Nephron (organoid): ENCODE data around the gene RPEL1.
"Not testable (repeated sequence)": the region's sequence is repeated elsewhere in the genome, so short reads cannot be mapped to it uniquely, and the experiment has no call there.

ENCODE experiments used
- H3K27ac Mint-ChIP-seq, 3 experiments: 2 replicates each; pipeline ENCODE4 v1.8.0; 2020; ENCODE audit warnings: mixed read lengths in 3 of 3, mild to moderate bottlenecking in 2 of 3, moderate library complexity in 1 of 3
- H3K27me3 Mint-ChIP-seq: 2 replicates; pipeline ENCODE4 v1.8.0; 2021; ENCODE audit warnings: low read depth, mild to moderate bottlenecking, moderate library complexity, mixed read lengths
- H3K36me3 Mint-ChIP-seq: 2 replicates; pipeline ENCODE4 v1.8.0; 2020; ENCODE audit warnings: low read depth, mixed read lengths
- H3K4me1 Mint-ChIP-seq: 2 replicates; pipeline ENCODE4 v1.8.0; 2020; ENCODE audit warnings: mixed read lengths
- H3K4me3 Mint-ChIP-seq, 3 experiments: 2 replicates each; pipeline ENCODE4 v1.8.0; 2020; ENCODE audit warnings: mild to moderate bottlenecking in 3 of 3, mixed read lengths in 3 of 3, moderate library complexity in 2 of 3
- H3K9me3 Mint-ChIP-seq: 2 replicates; pipeline ENCODE4 v1.8.0; 2020; ENCODE audit warnings: mixed read lengths
- CTCF ChIP-seq, 3 experiments: fragments of 200-600 bp; sonication (generic); IDR thresholded peaks; one replicate each; pipeline ENCODE4 v1.5.0; 2021; ENCODE audit warnings: antibody characterized with exemption in 3 of 3; ENCODE audit not compliant: unreplicated experiment in 3 of 3

The RPEL1 gene

DNA sequence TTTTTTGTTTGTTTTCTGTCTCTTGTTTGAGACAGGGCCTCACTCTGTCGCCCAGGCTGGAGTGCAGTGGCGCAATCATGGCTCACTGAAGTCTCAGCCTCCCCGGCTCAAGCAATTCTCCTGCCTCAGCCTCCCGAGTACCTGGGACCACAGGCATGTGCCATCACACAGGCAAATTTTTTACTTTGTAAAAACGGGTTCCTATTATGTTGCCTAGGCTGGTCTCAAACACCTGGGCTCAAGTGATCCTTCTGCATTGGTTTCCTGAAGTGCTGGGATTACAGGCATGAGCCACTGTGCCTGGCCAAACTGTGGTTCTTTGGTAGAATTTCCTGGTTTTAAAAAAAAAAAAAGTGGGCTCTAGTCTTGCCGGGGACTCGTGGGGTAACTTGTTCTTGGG, at the start of gene RPEL1:
Gene RPEL1 (plus strand): TSS at position 301 of the 400 bp plus-strand sequence. CDS start 110 bp downstream, outside the sequence.
- H3K4me3 Mint-ChIP-seq, H3K4me1 Mint-ChIP-seq, H3K27ac Mint-ChIP-seq, H3K36me3 Mint-ChIP-seq, H3K9me3 Mint-ChIP-seq: not testable (repeated sequence)
- peaks cover 16% of the 10 kb centered on the region for H3K27me3 Mint-ChIP-seq

- no peak for TF ChIP-seq CTCF (IDR thresholded peaks at IDR 0.05; ENCODE audit: unreplicated experiment in 3 of 3)
- H3K4me3 Mint-ChIP-seq: no peak overlapping the region
- H3K9me3 Mint-ChIP-seq: no peaks in the 10 kb centered on the region
- H3K27ac Mint-ChIP-seq: no peak overlapping the region
- no peaks in the 10 kb centered on the region for H3K36me3 Mint-ChIP-seq
- peaks cover 16% of the 10 kb centered on the region for H3K4me1 Mint-ChIP-seq
- peaks cover 4% of the 10 kb centered on the region for H3K27me3 Mint-ChIP-seq
Measured at GRCh38 chr10:103196516-103196915, 49.2 kb upstream of the RPEL1 start.

DNA sequence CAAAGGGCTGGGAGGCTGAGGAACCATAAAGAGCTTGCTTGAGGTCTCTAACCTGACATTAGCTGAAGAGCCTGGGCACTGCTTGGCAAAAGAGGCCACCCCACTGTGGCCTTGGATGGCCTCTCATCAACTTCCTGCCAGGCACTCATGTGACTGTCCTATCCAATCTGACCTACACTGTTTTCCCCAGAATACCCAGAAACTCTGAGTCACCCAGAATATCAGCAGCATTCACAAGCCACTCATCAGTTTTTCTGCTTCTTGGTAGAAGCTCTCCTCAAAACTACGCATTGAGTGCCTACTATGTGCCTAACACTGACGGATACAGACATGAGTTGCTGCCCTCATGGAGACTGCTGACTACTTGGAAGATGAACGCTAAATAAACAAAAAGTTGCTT, 48.5 kb upstream of the RPEL1 start:
- Mint-ChIP-seq H3K4me3 (no peak overlapping the region), H3K4me1 (peaks cover 10% of the 10 kb centered on the region), H3K27me3 (peaks cover 4% of the 10 kb centered on the region), H3K9me3 (no peaks in the 10 kb centered on the region), H3K36me3 (no peaks in the 10 kb centered on the region), H3K27ac (no peak overlapping the region)
- no peak for TF ChIP-seq CTCF (IDR thresholded peaks at IDR 0.05; ENCODE audit: unreplicated experiment in 3 of 3)

- Mint-ChIP-seq H3K4me1 (peaks cover 9% of the 10 kb centered on the region), H3K27me3 (peaks cover 4% of the 10 kb centered on the region), H3K4me3 (no peak overlapping the region), H3K27ac (peak overlapping the region in 1 of 3 experiments; percentile 53), H3K9me3 (no peaks in the 10 kb centered on the region), H3K36me3 (no peaks in the 10 kb centered on the region)
- TF ChIP-seq CTCF (IDR thresholded peaks at IDR 0.05; ENCODE audit: unreplicated experiment in 3 of 3): no peak
Measured at GRCh38 chr10:103197903-103198302, 47.8 kb upstream of the RPEL1 start.

GRCh38 chr10:103198648-103199047, 47.0 kb upstream of the RPEL1 start:
- H3K27ac Mint-ChIP-seq: no peak overlapping the region
- TF ChIP-seq CTCF (IDR thresholded peaks at IDR 0.05; ENCODE audit: unreplicated experiment in 3 of 3): no peak
- no peaks in the 10 kb centered on the region for H3K36me3 Mint-ChIP-seq
- peaks cover 2% of the 10 kb centered on the region for H3K27me3 Mint-ChIP-seq
- no peak overlapping the region for H3K4me3 Mint-ChIP-seq
- no peaks in the 10 kb centered on the region for H3K9me3 Mint-ChIP-seq
- H3K4me1 Mint-ChIP-seq: peaks cover 6% of the 10 kb centered on the region

DNA sequence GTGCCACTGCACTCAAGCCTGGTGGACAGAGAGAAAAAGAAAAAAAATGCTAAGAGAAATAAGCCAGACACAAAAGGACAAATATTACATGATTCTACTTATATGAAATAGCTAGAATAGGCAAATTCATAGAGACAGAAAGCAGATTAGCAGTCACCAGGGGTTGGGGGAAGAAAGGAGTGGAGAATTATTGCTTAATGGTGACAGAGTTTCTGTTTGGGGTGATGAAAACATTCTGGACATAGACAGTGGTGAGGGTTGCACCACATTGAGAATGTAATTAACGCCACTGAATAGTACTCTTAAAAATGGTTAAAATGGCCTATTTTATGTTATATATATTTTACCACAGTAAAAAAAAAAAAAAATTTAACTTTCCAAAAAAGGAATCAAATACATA, 46.2 kb upstream of the RPEL1 start:
- Mint-ChIP-seq H3K4me3 (no peak overlapping the region), H3K27me3 (no peaks in the 10 kb centered on the region), H3K27ac (no peak overlapping the region), H3K9me3 (no peaks in the 10 kb centered on the region), H3K36me3 (no peaks in the 10 kb centered on the region), H3K4me1 (no peaks in the 10 kb centered on the region)
- TF ChIP-seq CTCF (IDR thresholded peaks at IDR 0.05; ENCODE audit: unreplicated experiment in 3 of 3): no peak
